H9 (cell line): ENCODE results near the gene CDK17. TPM values are rescaled to one million over a fixed set of nuclear protein-coding genes. Genes with fewer than 3 reads are reported as not detected.

Source experiments
- DNase-seq: peaks from one replicate; pipeline ENCODE4 v3.0.0-alpha.2; 2017
- H2AFZ ChIP-seq: one replicate; pipeline ENCODE4 v1.6.1; 2013; ENCODE audit warnings: mild to moderate bottlenecking, low read length, control low read depth, moderate library complexity
- H2AK5ac ChIP-seq: 2 replicates; pipeline ENCODE4 v1.6.1; 2013; ENCODE audit warnings: low read length, control low read depth, mixed read lengths; ENCODE audit not compliant: insufficient read length
- H2BK120ac ChIP-seq: one replicate; pipeline ENCODE4 v1.6.1; 2013; ENCODE audit warnings: low read depth, mild to moderate bottlenecking, low read length, control low read depth, inconsistent platforms; ENCODE audit not compliant: poor library complexity, severe bottlenecking
- H2BK12ac ChIP-seq: 2 replicates; pipeline ENCODE4 v1.6.1; 2013; ENCODE audit warnings: low read length, control low read depth, mixed read lengths, low read depth; ENCODE audit not compliant: insufficient read length
- H2BK15ac ChIP-seq: 2 replicates; pipeline ENCODE4 v1.6.1; 2013; ENCODE audit warnings: low read depth, low read length, control low read depth
- H2BK20ac ChIP-seq: one replicate; pipeline ENCODE4 v1.6.1; 2013; ENCODE audit warnings: low read depth, mild to moderate bottlenecking, low read length, control low read depth, inconsistent platforms; ENCODE audit not compliant: poor library complexity, severe bottlenecking
- H2BK5ac ChIP-seq: 2 replicates; pipeline ENCODE4 v1.6.1; 2013; ENCODE audit warnings: low read length, control low read depth, mixed read lengths; ENCODE audit not compliant: insufficient read length
- H3K14ac ChIP-seq: 2 replicates; pipeline ENCODE4 v1.6.1; 2013; ENCODE audit warnings: low read length, control low read depth; ENCODE audit not compliant: insufficient read depth
- H3K18ac ChIP-seq: 2 replicates; pipeline ENCODE4 v1.6.1; 2013; ENCODE audit warnings: low read depth, mild to moderate bottlenecking, mixed read lengths, low read length, control low read depth; ENCODE audit not compliant: insufficient read length
- H3K23ac ChIP-seq: 2 replicates; pipeline ENCODE4 v1.6.1; 2013; ENCODE audit warnings: low read length, control low read depth, mixed read lengths, low read depth; ENCODE audit not compliant: insufficient read length
- H3K23me2 ChIP-seq: 2 replicates; pipeline ENCODE4 v1.6.1; 2013; ENCODE audit warnings: low read depth, mild to moderate bottlenecking, mixed read lengths, low read length, control low read depth; ENCODE audit not compliant: insufficient read length, poor library complexity, severe bottlenecking
- H3K27ac ChIP-seq: 2 replicates; pipeline ENCODE4 v1.5.1; 2013; ENCODE audit warnings: low read length, control low read depth, mixed read lengths, low read depth; ENCODE audit not compliant: insufficient read length
- H3K27me3 ChIP-seq: 2 replicates; pipeline ENCODE4 v1.6.1; 2013; ENCODE audit warnings: low read length, control low read depth, inconsistent platforms; ENCODE audit not compliant: insufficient read depth
- H3K4ac ChIP-seq: 2 replicates; pipeline ENCODE4 v1.6.1; 2013; ENCODE audit warnings: low read depth, mild to moderate bottlenecking, control low read depth, inconsistent platforms, low read length, moderate library complexity
- H3K4me1 ChIP-seq: 2 replicates; pipeline ENCODE4 v1.6.1; 2013; ENCODE audit warnings: low read length, control low read depth, inconsistent platforms; ENCODE audit not compliant: insufficient read depth
- H3K4me2 ChIP-seq: 2 replicates; pipeline ENCODE4 v1.6.1; 2013; ENCODE audit warnings: low read length, control low read depth, mixed read lengths; ENCODE audit not compliant: insufficient read length, insufficient read depth
- H3K56ac ChIP-seq: 2 replicates; pipeline ENCODE4 v1.6.1; 2013; ENCODE audit warnings: low read depth, mild to moderate bottlenecking, mixed read lengths, low read length, control low read depth; ENCODE audit not compliant: insufficient read length
- H3K79me1 ChIP-seq: 2 replicates; pipeline ENCODE4 v1.6.1; 2013; ENCODE audit warnings: low read depth, mild to moderate bottlenecking, moderate library complexity, low read length, control low read depth, inconsistent platforms; ENCODE audit not compliant: insufficient read depth, poor library complexity, severe bottlenecking
- H3K79me2 ChIP-seq: 2 replicates; pipeline ENCODE4 v1.6.1; 2013; ENCODE audit warnings: low read length, control low read depth, inconsistent platforms; ENCODE audit not compliant: insufficient read depth
- H3K9ac ChIP-seq: 2 replicates; pipeline ENCODE4 v1.6.1; 2013; ENCODE audit warnings: low read length, control low read depth, mixed read lengths; ENCODE audit not compliant: insufficient read length; ENCODE audit errors: extremely low read depth
- H3K9me3 ChIP-seq: one replicate; pipeline ENCODE4 v1.6.1; 2013; ENCODE audit warnings: low read depth, low read length, inconsistent platforms; ENCODE audit not compliant: control insufficient read depth
- H3T11ph ChIP-seq: one replicate; pipeline ENCODE4 v1.6.1; 2013; ENCODE audit warnings: mild to moderate bottlenecking, low read length, control low read depth, inconsistent platforms
- H4K20me1 ChIP-seq: one replicate; pipeline ENCODE4 v1.6.1; 2013; ENCODE audit not compliant: control insufficient read depth, insufficient read length, insufficient read depth
- H4K5ac ChIP-seq: 2 replicates; pipeline ENCODE4 v1.6.1; 2013; ENCODE audit warnings: low read depth, mild to moderate bottlenecking, mixed read lengths, low read length, control low read depth; ENCODE audit not compliant: insufficient read length
- H4K8ac ChIP-seq: replicated peaks from 2 replicates; pipeline ENCODE4 v1.6.1; 2013; ENCODE audit warnings: low read length, control low read depth, mixed read lengths, low read depth; ENCODE audit not compliant: insufficient read length
- H4K91ac ChIP-seq: 2 replicates; pipeline ENCODE4 v1.6.1; 2013; ENCODE audit warnings: low read depth, mild to moderate bottlenecking, moderate library complexity, mixed read lengths, low read length, control low read depth; ENCODE audit not compliant: insufficient read length
- H3K27ac Mint-ChIP-seq, 3 experiments: 2 replicates in 2 of 3; 3 replicates in 1 of 3; pipeline ENCODE4 v1.8.0; 2020 to 2021; ENCODE audit warnings: mixed read lengths in 3 of 3, mild to moderate bottlenecking in 1 of 3, moderate library complexity in 1 of 3
- H3K27me3 Mint-ChIP-seq: 2 replicates; pipeline ENCODE4 v1.8.0; 2021; ENCODE audit warnings: low read depth, mild to moderate bottlenecking, moderate library complexity, mixed read lengths
- H3K36me3 Mint-ChIP-seq, 3 experiments: 2 replicates in 2 of 3; 3 replicates in 1 of 3; pipeline ENCODE4 v1.8.0; 2020 to 2021; ENCODE audit warnings: low read depth in 3 of 3, mixed read lengths in 3 of 3; ENCODE audit not compliant: insufficient read depth in 1 of 3
- H3K4me1 Mint-ChIP-seq, 2 experiments: 2 replicates each; pipeline ENCODE4 v1.8.0; 2020; ENCODE audit warnings: mixed read lengths in 2 of 2
- H3K4me3 Mint-ChIP-seq, 2 experiments: 2 replicates in 1 of 2; 3 replicates in 1 of 2; pipeline ENCODE4 v1.8.0; 2020 to 2021; ENCODE audit warnings: mild to moderate bottlenecking in 2 of 2, mixed read lengths in 2 of 2, moderate library complexity in 1 of 2
- H3K9me3 Mint-ChIP-seq, 2 experiments: 2 replicates in 1 of 2; 3 replicates in 1 of 2; pipeline ENCODE4 v1.8.0; 2020; ENCODE audit warnings: mild to moderate bottlenecking in 2 of 2, mixed read lengths in 2 of 2, moderate library complexity in 1 of 2
- WGBS: extraction: QIAGEN DNeasy Blood & Tissue Kit; methylation state at CpG from one replicate; pipeline ENCODE4 v1.1.7; 2013; ENCODE audit warnings: missing lambda C conversion rate, low lambda C conversion rate, mixed read lengths; ENCODE audit not compliant: insufficient read length; ENCODE audit errors: extremely low coverage; 5-methylcytosine and 5-hydroxymethylcytosine counted together
- total RNA-seq: library from RNA; stranded (reverse); gene quantifications from 2 replicates; pipeline ENCODE4 v1.2.1, GENCODE V29; 2021
- TF ChIP-seq, protein P1 (sequence below): fragments of 200-600 bp; sonication (generic); conservative IDR thresholded peaks from 3 replicates; pipeline ENCODE4 v1.8.0; 2021; ENCODE audit warnings: antibody characterized with exemption, mild to moderate bottlenecking

CDK17 gene
- total RNA-seq, 1 experiment from 2014 or later = 28.8 TPM

- H3K27ac Mint-ChIP-seq = no peak overlapping the region
- H3K79me2 ChIP-seq = no peaks in the 10 kb centered on the region
- no CpG with 5 or more reads among the region's 5 CpGs for WGBS
Observed at GRCh38 chr12:96235484-96235826, 164.8 kb downstream of the CDK17 start.

More at GRCh38 chr12:96235484-96235826, 164.8 kb downstream of the CDK17 start:
- Histone ChIP-seq H4K5ac (no peak overlapping the region), H3K9me3 (no peaks in the 10 kb centered on the region), H2BK15ac (no peak overlapping the region), H3K4me1 (no peaks in the 10 kb centered on the region), H2BK12ac (no peak overlapping the region), H2BK120ac (no peak overlapping the region), H2BK5ac (no peak overlapping the region), H2AFZ (no peak overlapping the region), H3K9ac (no peak overlapping the region), H4K8ac (no peak overlapping the region), H3K4ac (no peak overlapping the region), H3K18ac (no peak overlapping the region), H3K23ac (no peak overlapping the region), H3K27ac (no peak overlapping the region), H3K79me1 (no peaks in the 10 kb centered on the region), H2BK20ac (no peak overlapping the region), H3K4me2 (no peak overlapping the region), H3T11ph (no peak overlapping the region), H4K20me1 (no peaks in the 10 kb centered on the region), H3K23me2 (peaks cover 3% of the 10 kb centered on the region), H2AK5ac (no peak overlapping the region), H3K14ac (no peak overlapping the region), H3K27me3 (no peaks in the 10 kb centered on the region), H3K56ac (no peak overlapping the region), H4K91ac (no peak overlapping the region)
- no peaks in the 10 kb centered on the region for H3K36me3 Mint-ChIP-seq
- no peak overlapping the region for H3K4me3 Mint-ChIP-seq
- TF ChIP-seq, protein P1, sequence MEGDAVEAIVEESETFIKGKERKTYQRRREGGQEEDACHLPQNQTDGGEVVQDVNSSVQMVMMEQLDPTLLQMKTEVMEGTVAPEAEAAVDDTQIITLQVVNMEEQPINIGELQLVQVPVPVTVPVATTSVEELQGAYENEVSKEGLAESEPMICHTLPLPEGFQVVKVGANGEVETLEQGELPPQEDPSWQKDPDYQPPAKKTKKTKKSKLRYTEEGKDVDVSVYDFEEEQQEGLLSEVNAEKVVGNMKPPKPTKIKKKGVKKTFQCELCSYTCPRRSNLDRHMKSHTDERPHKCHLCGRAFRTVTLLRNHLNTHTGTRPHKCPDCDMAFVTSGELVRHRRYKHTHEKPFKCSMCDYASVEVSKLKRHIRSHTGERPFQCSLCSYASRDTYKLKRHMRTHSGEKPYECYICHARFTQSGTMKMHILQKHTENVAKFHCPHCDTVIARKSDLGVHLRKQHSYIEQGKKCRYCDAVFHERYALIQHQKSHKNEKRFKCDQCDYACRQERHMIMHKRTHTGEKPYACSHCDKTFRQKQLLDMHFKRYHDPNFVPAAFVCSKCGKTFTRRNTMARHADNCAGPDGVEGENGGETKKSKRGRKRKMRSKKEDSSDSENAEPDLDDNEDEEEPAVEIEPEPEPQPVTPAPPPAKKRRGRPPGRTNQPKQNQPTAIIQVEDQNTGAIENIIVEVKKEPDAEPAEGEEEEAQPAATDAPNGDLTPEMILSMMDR = no peak
- no peak for DNase-seq
- no peaks in the 10 kb centered on the region for H3K9me3 Mint-ChIP-seq
- H3K27me3 Mint-ChIP-seq = no peaks in the 10 kb centered on the region
- H3K4me1 Mint-ChIP-seq = peaks cover 7 to 9% of the 10 kb centered on the region in 2 experiments
